GM12874 (cell line): ENCODE measurements around the gene UMODL1.

ENCODE experiments used
- CTCF ChIP-seq: IDR thresholded peaks from 2 replicates; pipeline ENCODE4 v1.5.1; 2011; ENCODE audit warnings: low read depth, mild to moderate bottlenecking, control low read depth, low read length, moderate library complexity; ENCODE audit not compliant: insufficient read depth

Gene UMODL1

DNA sequence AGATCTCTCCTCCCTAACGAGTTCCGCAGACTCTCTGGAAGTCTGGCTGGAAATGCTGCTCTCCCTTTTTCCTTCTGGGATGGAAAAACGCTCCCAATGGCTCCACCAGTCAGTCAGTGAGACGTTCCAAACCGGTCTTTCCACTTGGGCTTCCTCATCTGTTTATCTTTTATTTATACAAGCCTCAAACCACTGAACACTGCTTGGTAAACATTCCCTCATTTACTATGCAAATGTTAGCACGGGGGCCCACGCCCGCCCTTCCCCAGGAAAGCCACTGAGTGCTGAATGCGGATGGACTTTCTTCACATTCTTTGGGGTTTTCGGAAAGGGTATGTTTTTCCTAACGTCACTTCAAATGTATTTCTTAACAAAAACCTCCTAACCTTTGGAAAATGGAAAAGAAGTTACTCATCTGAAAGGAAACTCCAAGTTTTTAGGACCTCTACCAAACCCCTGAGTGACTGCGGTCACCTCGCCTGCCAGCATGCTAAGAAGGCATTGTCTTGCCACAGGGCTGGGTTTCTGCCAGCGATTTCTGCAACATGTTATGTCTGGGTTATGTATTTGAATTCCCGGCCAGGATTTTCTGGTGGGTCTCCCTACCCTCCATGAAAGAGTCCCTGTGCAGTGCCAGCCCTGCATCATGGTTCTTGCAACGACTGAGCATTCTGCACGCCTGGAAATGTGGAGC lies 14.0 kb upstream of the UMODL1 start:
- no peak for TF ChIP-seq CTCF

DNA sequence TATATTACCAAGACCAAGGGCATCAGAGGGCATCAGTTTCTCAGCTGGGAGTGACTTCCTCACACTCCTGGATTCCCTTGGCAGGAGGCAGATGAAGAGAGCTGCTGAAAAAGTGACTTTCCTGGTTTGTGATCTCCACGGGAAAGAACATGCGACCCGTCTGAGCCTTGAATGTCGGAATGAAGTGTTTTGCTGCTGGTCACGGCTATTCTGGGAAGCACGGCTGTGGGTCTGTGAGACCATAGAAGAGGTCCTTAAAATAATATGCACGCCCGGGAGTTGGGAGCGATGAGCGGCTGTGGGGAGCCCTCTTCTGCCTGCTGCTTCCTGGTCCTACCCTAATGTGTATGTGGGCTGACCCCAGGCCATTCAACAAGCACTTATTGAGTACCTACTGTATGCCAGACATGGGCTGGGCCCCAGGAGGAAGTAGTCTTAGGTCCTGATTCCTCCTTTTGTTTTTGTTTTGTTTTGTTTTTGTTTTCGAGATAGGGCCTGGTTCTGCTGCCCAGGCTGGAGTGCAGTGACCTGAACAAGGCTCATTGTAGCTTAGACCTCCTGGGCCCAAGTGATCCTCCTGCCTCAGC lies 13.2 kb upstream of the UMODL1 start:
- TF ChIP-seq CTCF: no peak

DNA sequence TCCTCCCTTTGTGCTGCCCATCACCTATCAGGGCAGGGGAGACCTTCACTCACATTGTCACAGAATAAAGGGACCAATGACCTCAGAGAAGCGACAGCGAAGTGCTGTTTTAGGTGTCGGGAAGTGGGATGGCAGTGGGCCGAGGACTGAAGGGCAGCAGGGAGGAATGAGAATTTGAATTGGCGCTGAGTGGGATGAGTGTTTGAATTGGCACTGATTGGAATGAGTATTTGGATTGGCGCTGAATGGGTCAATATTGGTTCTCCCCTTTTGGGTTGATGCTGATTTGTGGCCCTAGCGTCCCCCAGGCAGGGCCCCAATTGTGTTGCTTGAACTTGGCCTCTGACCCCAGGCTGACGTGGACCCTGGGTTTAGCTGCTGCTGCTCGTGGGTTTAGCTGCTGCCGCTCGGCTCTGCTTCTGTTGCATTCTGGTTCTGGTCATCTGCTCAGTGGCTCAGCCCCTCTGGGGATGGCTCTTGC lies 12.4 kb upstream of the UMODL1 start:
- no peak for TF ChIP-seq CTCF

DNA sequence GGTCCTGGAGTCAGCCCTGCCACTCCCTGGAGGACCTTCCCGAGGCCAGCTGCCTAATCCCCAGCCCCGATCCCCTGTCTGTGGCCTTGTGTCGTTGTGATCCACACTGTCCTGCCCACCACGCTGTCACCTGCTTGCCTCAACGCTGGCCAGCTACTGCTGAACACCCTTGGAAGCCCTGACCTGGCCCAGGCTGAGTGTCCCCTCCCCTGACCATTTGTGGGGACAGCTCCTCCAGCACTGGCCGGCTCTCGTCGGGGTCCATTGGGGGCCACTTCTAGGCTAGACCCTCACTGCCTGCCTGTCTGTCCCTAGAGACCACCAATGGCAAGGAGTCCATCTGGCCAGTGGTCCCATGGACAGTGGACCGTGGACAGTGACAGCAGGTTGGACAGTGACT lies 12.0 kb upstream of the UMODL1 start:
- TF ChIP-seq CTCF: no peak

- TF ChIP-seq CTCF: no peak
Observed at GRCh38 chr21:42059721-42060120, 11.4 kb upstream of the UMODL1 start.

DNA sequence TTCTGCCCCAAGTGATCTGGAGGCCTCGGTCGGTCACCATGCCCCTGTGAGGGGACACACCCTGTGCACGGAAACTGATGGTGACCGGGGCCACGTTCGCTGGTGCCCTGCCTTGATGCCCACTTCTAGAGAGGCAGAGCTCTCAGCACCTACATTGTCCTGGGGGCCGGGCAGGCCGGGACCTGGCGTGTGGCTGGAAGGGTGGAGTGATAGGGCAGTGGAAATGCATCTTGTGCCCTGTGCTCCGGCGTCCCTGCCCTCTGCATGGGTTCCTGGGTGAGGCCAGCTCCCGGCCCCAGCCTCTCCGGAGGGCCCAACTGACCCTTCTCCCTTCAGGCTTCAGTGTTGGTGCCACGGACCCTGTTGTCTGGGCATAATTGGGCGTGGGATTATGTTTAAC lies 11.0 kb upstream of the UMODL1 start:
- no peak for TF ChIP-seq CTCF

DNA sequence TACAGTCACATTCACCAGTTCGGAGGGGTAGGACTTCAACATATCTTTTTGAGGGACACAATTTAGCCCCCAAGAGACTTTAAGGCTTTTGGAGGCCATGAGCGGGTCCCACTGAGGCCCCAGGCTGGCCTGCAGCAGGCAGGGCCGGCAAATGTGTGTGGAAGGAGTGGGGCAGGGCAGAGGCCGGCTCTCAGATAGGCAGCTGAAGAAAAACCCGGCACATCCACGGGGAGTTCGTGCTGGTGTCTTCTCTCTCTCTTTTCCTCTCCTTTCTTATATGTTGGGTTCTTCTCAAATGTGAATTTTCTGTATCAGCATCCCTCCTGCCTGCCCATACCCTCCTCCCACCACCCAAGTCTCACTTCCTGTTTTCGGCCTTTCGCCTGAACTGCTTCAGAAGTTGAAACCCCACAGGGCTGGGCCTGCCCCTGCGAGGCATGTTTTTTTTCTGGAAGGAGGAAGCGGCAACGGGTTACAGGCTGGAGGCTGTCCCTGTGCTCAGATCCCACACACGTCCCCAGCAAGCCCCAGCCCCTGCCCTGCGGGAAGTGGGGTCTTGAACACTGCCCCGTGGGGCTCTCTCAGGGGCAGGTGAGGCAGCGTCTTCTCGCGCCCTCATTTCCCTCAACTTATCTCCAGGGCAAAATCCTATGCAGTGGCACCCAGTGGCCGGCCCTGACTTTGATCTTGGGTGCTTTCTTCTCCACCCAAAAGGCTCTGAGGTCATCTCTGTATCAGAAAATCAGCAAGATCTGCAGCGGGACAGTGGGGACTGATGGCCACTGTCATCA lies 9.7 kb upstream of the UMODL1 start:
- TF ChIP-seq CTCF: no peak
